DLD1 (cell line): Measurements from ENCODE around the gene CDKAL1.

ENCODE experiments used
- in situ Hi-C: cut with HindIII; loops from 2 replicates; pipeline ENCODE4 v1.10.0; 2017; ENCODE audit warnings: low sequenced_read_pairs

Gene CDKAL1

GRCh38 chr6:20868397-20869096 lies 334.3 kb downstream of the CDKAL1 start:
- in situ Hi-C loops = no loop called here

- in situ Hi-C loops = no loop called here
These were observed 335.8 kb downstream of the CDKAL1 start for GRCh38 chr6:20870021-20870420.

GRCh38 chr6:20870493-20870892 lies 336.2 kb downstream of the CDKAL1 start:
- in situ Hi-C loops = no loop called here

- in situ Hi-C loops = no loop called here
These were observed 339.4 kb downstream of the CDKAL1 start for GRCh38 chr6:20873425-20874190.

GRCh38 chr6:20875369-20875963 lies 341.2 kb downstream of the CDKAL1 start:
- in situ Hi-C loops = no loop called here

- in situ Hi-C loops = no loop called here
These were observed 341.8 kb downstream of the CDKAL1 start for GRCh38 chr6:20876036-20876435.

GRCh38 chr6:20876561-20876960 lies 342.3 kb downstream of the CDKAL1 start:
- in situ Hi-C loops = no loop called here

GRCh38 chr6:20877008-20877937 lies 343.0 kb downstream of the CDKAL1 start:
- in situ Hi-C loops = no loop called here

- in situ Hi-C loops = no loop called here
These were observed 344.9 kb downstream of the CDKAL1 start for GRCh38 chr6:20879121-20879520.

- in situ Hi-C loops = no loop called here
These were observed 345.3 kb downstream of the CDKAL1 start for GRCh38 chr6:20879526-20879925.

GRCh38 chr6:20881365-20881764 lies 347.1 kb downstream of the CDKAL1 start:
- in situ Hi-C loops = no loop called here

- in situ Hi-C loops = no loop called here
These were observed 347.8 kb downstream of the CDKAL1 start for GRCh38 chr6:20882014-20882413.

GRCh38 chr6:20885076-20885475 lies 350.8 kb downstream of the CDKAL1 start:
- in situ Hi-C loops = no loop called here

GRCh38 chr6:20891161-20891560 lies 356.9 kb downstream of the CDKAL1 start:
- in situ Hi-C loops = no loop called here

GRCh38 chr6:20892365-20892764 lies 358.1 kb downstream of the CDKAL1 start:
- in situ Hi-C loops = no loop called here

- in situ Hi-C loops = no loop called here
These were observed 359.2 kb downstream of the CDKAL1 start for GRCh38 chr6:20893412-20893811.

- in situ Hi-C loops = no loop called here
These were observed 366.3 kb downstream of the CDKAL1 start for GRCh38 chr6:20900389-20901160.

- in situ Hi-C loops = no loop called here
These were observed 371.1 kb downstream of the CDKAL1 start for GRCh38 chr6:20905377-20905776.

GRCh38 chr6:20906945-20907344 lies 372.7 kb downstream of the CDKAL1 start:
- in situ Hi-C loops = no loop called here

- in situ Hi-C loops = no loop called here
These were observed 373.3 kb downstream of the CDKAL1 start for GRCh38 chr6:20907486-20908071.
